Astrocyte of the spinal cord (primary cell): Measurements from ENCODE around the gene PRODH2.

Source experiments
- DNase-seq: peaks from one replicate; pipeline ENCODE4 v3.0.0; 2011; ENCODE audit warnings: low read depth, low spot score
- H3K4me3 ChIP-seq: 2 replicates; pipeline ENCODE4 v1.5.1; 2011; ENCODE audit warnings: low read depth, mild to moderate bottlenecking, low read length, moderate library complexity
- CTCF ChIP-seq: IDR thresholded peaks from 2 replicates; pipeline ENCODE4 v1.5.1; 2012; ENCODE audit warnings: low read depth, mild to moderate bottlenecking, low read length, inconsistent platforms
- in situ Hi-C: cut with HindIII; loops from 2 replicates; pipeline ENCODE4 v1.10.0; 2017; ENCODE audit warnings: low sequenced_read_pairs

PRODH2 gene

GRCh38 chr19:35824150-35824549 lies 11.5 kb upstream of the PRODH2 start:
- no peak overlapping the region for H3K4me3 ChIP-seq
- TF ChIP-seq CTCF = no peak
- in situ Hi-C loops = no loop called here
- DNase-seq = no peak

DNA sequence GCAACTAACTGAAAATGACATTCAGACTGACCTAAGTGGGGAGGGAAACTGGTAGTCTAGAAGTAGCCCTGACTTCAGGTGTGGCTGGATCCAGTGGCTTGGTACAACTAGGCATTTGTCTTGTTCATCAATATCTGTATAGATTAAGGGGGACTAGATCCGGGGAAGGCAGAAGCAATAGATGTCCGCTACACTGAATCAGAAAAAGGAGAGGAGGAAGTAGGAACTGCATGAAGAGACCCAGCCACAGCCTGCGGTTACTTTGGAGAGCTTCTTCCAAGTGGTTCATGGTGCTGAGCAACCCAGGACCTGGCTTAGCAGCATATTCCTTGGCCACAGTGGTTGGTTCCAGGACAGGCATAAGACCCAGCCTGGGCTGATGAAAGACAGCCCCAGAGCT lies 9.9 kb upstream of the PRODH2 start:
- no peak for DNase-seq
- TF ChIP-seq CTCF = no peak
- H3K4me3 ChIP-seq = no peak overlapping the region
- in situ Hi-C loops = no loop called here

DNA sequence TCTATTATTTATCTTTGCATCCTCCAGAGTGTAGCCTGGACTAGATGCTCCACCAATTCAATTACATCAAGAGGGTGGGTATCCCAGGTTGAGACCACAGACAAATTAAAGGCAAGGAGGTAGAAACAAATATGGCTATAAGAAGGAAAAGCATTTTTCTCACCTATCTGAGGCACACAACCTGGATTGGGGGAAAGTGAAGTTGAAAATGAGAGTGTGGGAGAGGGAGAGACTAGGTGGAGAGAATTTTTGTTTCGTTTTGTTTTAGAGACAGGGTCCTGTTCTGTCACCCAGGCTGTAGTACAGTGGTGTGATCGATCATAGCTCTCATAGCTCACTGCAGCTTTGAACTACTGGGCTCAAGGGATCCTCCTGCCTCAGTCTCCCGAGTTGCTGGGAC lies 5.8 kb upstream of the PRODH2 start:
- in situ Hi-C loops = no loop called here
- no peak overlapping the region for H3K4me3 ChIP-seq
- no peak for DNase-seq
- TF ChIP-seq CTCF = no peak

DNA sequence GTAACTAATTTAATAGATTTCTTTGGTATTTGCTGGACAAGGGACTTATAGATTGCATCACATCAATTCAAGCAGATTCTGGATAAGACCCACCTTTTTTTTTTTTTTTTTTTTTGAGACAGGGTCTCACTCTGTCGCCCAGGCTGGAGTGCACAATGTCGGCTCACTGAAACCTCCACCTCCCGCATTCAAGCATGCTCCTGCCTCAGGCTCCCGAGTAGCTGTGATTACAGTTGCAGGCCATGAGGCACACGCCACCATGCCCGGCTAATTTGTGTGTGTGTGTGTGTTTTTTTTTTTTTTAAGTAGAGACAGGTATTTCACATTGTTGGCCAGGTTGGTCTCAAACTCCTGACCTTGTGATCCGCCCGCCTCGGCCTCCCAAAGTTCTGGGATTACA lies 4.2 kb upstream of the PRODH2 start:
- no peak for DNase-seq
- in situ Hi-C loops = no loop called here
- TF ChIP-seq CTCF = no peak
- no peak overlapping the region for H3K4me3 ChIP-seq

GRCh38 chr19:35816262-35816661 lies 3.6 kb upstream of the PRODH2 start:
- DNase-seq = no peak
- in situ Hi-C loops = no loop called here
- no peak for TF ChIP-seq CTCF
- no peak overlapping the region for H3K4me3 ChIP-seq

DNA sequence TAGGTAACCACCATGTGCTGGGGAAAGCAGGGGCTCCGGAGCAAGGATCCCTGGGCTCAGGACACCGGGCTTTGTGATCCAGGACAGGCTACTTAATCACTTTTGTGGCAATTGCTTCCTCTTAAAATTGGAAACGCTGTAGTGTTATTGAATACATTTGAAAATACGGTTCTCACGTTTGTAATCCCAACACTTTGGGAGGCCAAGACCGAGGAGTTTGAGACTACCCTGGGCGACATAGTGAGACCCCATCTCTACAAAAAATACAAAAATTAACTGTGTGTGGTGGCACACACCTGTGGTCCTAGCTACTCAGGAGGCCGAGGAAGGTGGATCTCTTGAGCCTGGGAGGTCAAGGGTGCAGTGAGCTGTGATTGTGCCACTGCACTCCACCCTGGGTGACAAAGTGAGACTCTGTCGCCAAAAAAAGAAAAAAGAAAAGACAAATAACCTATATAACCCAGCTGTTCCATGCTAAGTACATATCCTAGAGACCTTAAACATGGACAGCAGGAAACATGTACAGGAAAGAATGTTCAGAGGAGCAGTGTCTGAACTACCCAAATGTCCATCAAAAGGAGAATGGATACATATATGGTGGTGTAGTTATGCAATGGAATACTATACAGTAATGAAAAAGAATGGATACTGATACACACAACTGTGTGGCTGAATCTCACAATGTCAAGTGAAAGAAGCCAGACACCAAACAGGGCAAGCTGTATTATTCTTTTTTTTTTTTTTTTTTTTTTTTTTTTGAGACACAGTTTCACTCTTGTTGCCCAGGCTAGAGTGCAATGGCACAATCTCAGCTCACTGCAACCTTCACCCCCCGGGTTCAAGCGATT lies 622 bp upstream of the PRODH2 start:
- in situ Hi-C loops = no loop called here
- no peak for TF ChIP-seq CTCF
- no peak overlapping the region for H3K4me3 ChIP-seq
- DNase-seq = no peak
